ENCODE results near the gene NUAK2. TPM values are rescaled to one million over a fixed set of nuclear protein-coding genes. Genes with fewer than 3 reads are reported as not detected.

The NUAK2 gene
- total and polyA plus RNA-seq, 2 of the 4 experiments (the other 2 are of a cell fraction): 7.2 to 17.6 TPM

- peak; percentile 50 for ATAC-seq (ENCODE audit: low read depth)
- WGBS, 2 experiments (ENCODE audit: extremely low coverage in 2 of 2, insufficient read length in 1 of 2): no CpG with 5 or more reads among the region's 6 CpGs
- H3K9me3 ChIP-seq (ENCODE audit: control insufficient read depth, insufficient read depth, low read length): no peaks in the 10 kb centered on the region
- peak overlapping the region; percentile 78 for H2AFZ ChIP-seq (replicated peaks; ENCODE audit: low read length, poor library complexity)
- in situ Hi-C loops (cut with MboI; ENCODE audit: low sequenced_read_pairs): no loop called here
- peak overlapping the region; percentile 44 for H2BK5ac ChIP-seq (ENCODE audit: low read depth, low read length, poor library complexity, severe bottlenecking)
- peaks cover 16% of the 10 kb centered on the region for H3K4me1 ChIP-seq (ENCODE audit: control insufficient read depth, insufficient read depth, low read length)
- peak overlapping the region; percentile 8; the same call in 1 of the 2 replicates for H4K5ac ChIP-seq (ENCODE audit: low read depth, low read length)
- no peaks in the 10 kb centered on the region; the same call in 1 of the 2 replicates for H3K36me3 ChIP-seq (ENCODE audit: control insufficient read depth, insufficient read depth, low read length)
- peak overlapping the region; percentile 75 for H3K14ac ChIP-seq (replicated peaks; ENCODE audit: low read depth, low read length)
- CTCF ChIA-PET: interaction anchor here (0.5 to 4.7 kb wide), 21 partner anchors 8 to 184 kb away, joined by 3 to 126 read pairs (median 4); no protein-coding TSS in a partner anchor
- H2BK20ac ChIP-seq (ENCODE audit: low read depth, low read length): peak overlapping the region; percentile 90
- dilution Hi-C loops (cut with HindIII; ENCODE audit: low sequenced_read_pairs, unreplicated experiment): no loop called here
- H3K4me3 ChIP-seq (ENCODE audit: insufficient read depth, low read depth, low read length): no peak overlapping the region
- intact Hi-C loops (cut with micrococcal nuclease): loop anchor here (1.0 to 10.0 kb wide), 3 partner anchors 52 to 337 kb away; no protein-coding TSS in a partner anchor
- peak overlapping the region; percentile 17 to 90 for H4K8ac ChIP-seq (ENCODE audit: low read depth in 2 of 2, low read length in 2 of 2)
- peak overlapping the region; percentile 84 for H4K91ac ChIP-seq (ENCODE audit: insufficient read depth, low read depth, low read length)
- H3K56ac ChIP-seq (ENCODE audit: extremely low read depth, insufficient read depth, low read length): no peak overlapping the region
- peak overlapping the region; percentile 54; the same call in 1 of the 2 replicates for H3K23ac ChIP-seq (ENCODE audit: low read depth, low read length)
- peaks cover 5 to 26% of the 10 kb centered on the region in 2 experiments; a peak in 3 of 4 replicates for H3K79me1 ChIP-seq (ENCODE audit: low read depth in 1 of 2, low read length in 2 of 2)
- BruUV-seq (replicated peaks): no TSS peak
- peak overlapping the region; percentile 92 for H2BK120ac ChIP-seq (ENCODE audit: low read depth, low read length)
- H4K20me1 ChIP-seq (ENCODE audit: insufficient read depth, low read length): peaks cover 11% of the 10 kb centered on the region
- no peak overlapping the region for H3K4me2 ChIP-seq (ENCODE audit: low read depth, low read length)
- H2AK5ac ChIP-seq (ENCODE audit: low read depth, low read length): peak overlapping the region; percentile 93
- H3K9ac ChIP-seq (ENCODE audit: low read depth, low read length): peak overlapping the region; percentile 1; the same call in 1 of the 2 replicates
- peak overlapping the region; percentile 11; the same call in 1 of the 2 replicates for H3K18ac ChIP-seq (ENCODE audit: low read depth, low read length)
- peaks cover 10% of the 10 kb centered on the region for H3K27me3 ChIP-seq (ENCODE audit: control insufficient read depth, insufficient read depth, low read length)
- POLR2A ChIA-PET (ENCODE audit: unreplicated experiment): interaction anchor here (1.9 kb wide), 1 partner anchor 52 kb away, joined by 5 read pairs; no protein-coding TSS in a partner anchor
- H3K27ac ChIP-seq (ENCODE audit: insufficient read depth, low read length): no peak overlapping the region; the same call in 1 of the 2 replicates
- H3K4ac ChIP-seq (ENCODE audit: low read depth, low read length): peak overlapping the region; percentile 94
- peaks cover 14% of the 10 kb centered on the region for H3K9me1 ChIP-seq (ENCODE audit: insufficient read depth, low read length)
- DNase-seq: peak; percentile 84
- peak overlapping the region; percentile 94 for H2BK15ac ChIP-seq (ENCODE audit: low read depth, low read length)
- peak overlapping the region; percentile 93 for H2AK9ac ChIP-seq (replicated peaks; ENCODE audit: low read depth, low read length, poor library complexity)
- TF ChIP-seq MXI1 (IDR thresholded peaks at IDR 0.05; ENCODE audit: borderline replicate concordance, low read depth, low read length) (no peak), ELK1 (IDR thresholded peaks at IDR 0.05; ENCODE audit: borderline replicate concordance, low read depth, low read length) (no peak), RFX5 (IDR thresholded peaks at IDR 0.05; ENCODE audit: low read depth, low read length) (no peak), RCOR1 (IDR thresholded peaks at IDR 0.05; ENCODE audit: insufficient replicate concordance, low read length) (no peak), BHLHE40 (IDR thresholded peaks at IDR 0.05; ENCODE audit: low read depth, low read length) (0 out of 2 replicates have a peak, but pooled peaks have one; percentile 38), MAZ (IDR thresholded peaks at IDR 0.05; ENCODE audit: borderline replicate concordance, low read depth, low read length) (no peak), CHD1 (IDR thresholded peaks at IDR 0.05; ENCODE audit: low read depth, low read length) (no peak), MAFK (IDR thresholded peaks at IDR 0.05; ENCODE audit: low read depth, low read length) (no peak), CEBPB (IDR thresholded peaks at IDR 0.05; ENCODE audit: low read depth, low read length) (0 out of 2 replicates have a peak, but pooled peaks have one; percentile 22), USF2 (IDR thresholded peaks at IDR 0.05; ENCODE audit: low read depth, low read length) (peak; percentile 20; the same call in 1 of the 2 replicates), SMC3 (IDR thresholded peaks at IDR 0.05; ENCODE audit: low read depth, low read length) (peak; percentile 99), POLR2A (IDR thresholded peaks at IDR 0.05; ENCODE audit: low read depth, low read length) (peak; percentile 51; the same call in 1 of the 2 replicates), RAD21 (IDR thresholded peaks at IDR 0.05; ENCODE audit: low read length) (peak; percentile 99), FOS (IDR thresholded peaks at IDR 0.05; ENCODE audit: low read depth, low read length) (no peak)
Observed at GRCh38 chr1:205325334-205325884, 3.9 kb upstream of the NUAK2 start.
